ENCODE data around the gene ASIC1.

The ASIC1 gene

GRCh38 chr12:50049254-50050118, 7.9 kb upstream of the ASIC1 start:
- no peak for TF ChIP-seq CTCF (IDR thresholded peaks at IDR 0.05; ENCODE audit: borderline replicate concordance, insufficient read depth, low read depth, low read length)
- no peak overlapping the region for H3K4me3 ChIP-seq (ENCODE audit: low read depth, low read length)

- TF ChIP-seq CTCF (IDR thresholded peaks at IDR 0.05; ENCODE audit: borderline replicate concordance, insufficient read depth, low read depth, low read length) = no peak
- no peak overlapping the region for H3K4me3 ChIP-seq (ENCODE audit: low read depth, low read length)
Measured at GRCh38 chr12:50050119-50050385, 7.3 kb upstream of the ASIC1 start.

- TF ChIP-seq CTCF (IDR thresholded peaks at IDR 0.05; ENCODE audit: borderline replicate concordance, insufficient read depth, low read depth, low read length) = no peak
- no peak overlapping the region for H3K4me3 ChIP-seq (ENCODE audit: low read depth, low read length)
Measured at GRCh38 chr12:50050410-50051098, 6.8 kb upstream of the ASIC1 start.

- no peak for TF ChIP-seq CTCF (IDR thresholded peaks at IDR 0.05; ENCODE audit: borderline replicate concordance, insufficient read depth, low read depth, low read length)
- no peak overlapping the region for H3K4me3 ChIP-seq (ENCODE audit: low read depth, low read length)
Measured at GRCh38 chr12:50051101-50051806, 6.1 kb upstream of the ASIC1 start.

- TF ChIP-seq CTCF (IDR thresholded peaks at IDR 0.05; ENCODE audit: borderline replicate concordance, insufficient read depth, low read depth, low read length) = no peak
- H3K4me3 ChIP-seq (ENCODE audit: low read depth, low read length) = no peak overlapping the region
Measured at GRCh38 chr12:50052544-50052943, 4.9 kb upstream of the ASIC1 start.

- TF ChIP-seq CTCF (IDR thresholded peaks at IDR 0.05; ENCODE audit: borderline replicate concordance, insufficient read depth, low read depth, low read length) = no peak
- no peak overlapping the region for H3K4me3 ChIP-seq (ENCODE audit: low read depth, low read length)
Measured at GRCh38 chr12:50052964-50053363, 4.4 kb upstream of the ASIC1 start.

All from GM12875 (cell line).